ENCODE data around the gene CHPF2. TPM values are rescaled to one million over a fixed set of nuclear protein-coding genes. Genes with fewer than 3 reads are reported as not detected.

The CHPF2 gene
- polyA plus RNA-seq, 3 donors, result 34.4 to 38.0 (median 36.0) TPM

GRCh38 chr7:151245360-151246101 is 13.2 kb downstream of the CHPF2 start:
- Mint-ChIP-seq H3K27ac (no peak overlapping the region), H3K9me3 (peaks cover 0 to 18% (median 8%) of the 10 kb centered on the region in 7 donors), H3K4me1 (peaks cover 65% of the 10 kb centered on the region), H3K36me3 (peaks cover 33 to 41% of the 10 kb centered on the region in 2 donors), H3K4me3 (peak overlapping the region; percentile 27 to 75), H3K27me3 (ENCODE audit: low read depth in 3 of 3) (peaks cover 52 to 80% (median 68%) of the 10 kb centered on the region in 3 donors)
- H3K9me3 ChIP-seq (replicated peaks in 1 of 2; ENCODE audit: control insufficient read depth in 1 of 2, insufficient read depth in 1 of 2, low read length in 2 of 2), result peaks cover 0 to 7% of the 10 kb centered on the region in 2 donors
- peaks cover 49 to 66% of the 10 kb centered on the region in 2 donors for H3K4me1 ChIP-seq (ENCODE audit: control insufficient read depth in 1 of 2, insufficient read depth in 2 of 2, low read length in 2 of 2)
- TF ChIP-seq CTCF (IDR thresholded peaks at IDR 0.05), result peak; percentile 84
- no peak overlapping the region for H2AFZ ChIP-seq (ENCODE audit: insufficient read depth, low read depth, low read length, poor library complexity, severe bottlenecking)
- WGBS (ENCODE audit: insufficient coverage), result 5% methylated on average over 43 of the region's 60 CpGs
- intact Hi-C loops (cut with micrococcal nuclease), result no loop called here
- peaks cover 96% of the 10 kb centered on the region for H4K20me1 ChIP-seq (ENCODE audit: insufficient read depth, low read length)
- no peak overlapping the region for H3K27ac ChIP-seq (ENCODE audit: low read depth in 1 of 2, low read length in 2 of 2)
- H3K79me2 ChIP-seq (ENCODE audit: insufficient read depth, low read length), result no peaks in the 10 kb centered on the region
- H3K27me3 ChIP-seq (ENCODE audit: control insufficient read depth in 2 of 2, insufficient read depth in 2 of 2, low read length in 2 of 2), result peaks cover 39 to 55% of the 10 kb centered on the region in 2 donors
- no peak overlapping the region for H3K4me3 ChIP-seq (replicated peaks in 1 of 3; ENCODE audit: low read depth in 2 of 3, low read length in 3 of 3)
- H3K36me3 ChIP-seq (replicated peaks in 1 of 2; ENCODE audit: control insufficient read depth in 1 of 2, insufficient read depth in 2 of 2, low read length in 2 of 2), result peaks cover 14% of the 10 kb centered on the region in 2 donors
- DNase-seq, result peak in 2 of 3 donors; percentile 42 to 58
- no peak overlapping the region for H3K9ac ChIP-seq (ENCODE audit: insufficient read depth, low read length, poor library complexity, severe bottlenecking)
- H3K4me2 ChIP-seq (replicated peaks; ENCODE audit: extremely low read depth, low read length, poor library complexity, severe bottlenecking), result peak overlapping the region; percentile 52

- Mint-ChIP-seq H3K9me3 (peaks cover 0 to 19% (median 8%) of the 10 kb centered on the region in 7 donors), H3K4me1 (peaks cover 73% of the 10 kb centered on the region), H3K36me3 (peaks cover 33 to 41% of the 10 kb centered on the region in 2 donors), H3K27ac (peak overlapping the region in 1 of 7 donors; percentile 35), H3K4me3 (peak overlapping the region in 1 of 2 donors; percentile 75), H3K27me3 (ENCODE audit: low read depth in 3 of 3) (peaks cover 59 to 88% (median 75%) of the 10 kb centered on the region in 3 donors)
- intact Hi-C loops (cut with micrococcal nuclease), result no loop called here
- 76% methylated on average over 4 of the region's 13 CpGs for WGBS (ENCODE audit: insufficient coverage)
- Histone ChIP-seq H3K27ac (ENCODE audit: low read depth in 1 of 2, low read length in 2 of 2) (no peak overlapping the region), H3K4me2 (replicated peaks; ENCODE audit: extremely low read depth, low read length, poor library complexity, severe bottlenecking) (no peak overlapping the region), H3K4me1 (ENCODE audit: control insufficient read depth in 1 of 2, insufficient read depth in 2 of 2, low read length in 2 of 2) (peaks cover 49 to 66% of the 10 kb centered on the region in 2 donors), H3K79me2 (ENCODE audit: insufficient read depth, low read length) (no peaks in the 10 kb centered on the region), H4K20me1 (ENCODE audit: insufficient read depth, low read length) (peaks cover 96% of the 10 kb centered on the region), H3K4me3 (replicated peaks in 1 of 3; ENCODE audit: low read depth in 2 of 3, low read length in 3 of 3) (no peak overlapping the region), H3K27me3 (ENCODE audit: control insufficient read depth in 2 of 2, insufficient read depth in 2 of 2, low read length in 2 of 2) (peaks cover 46 to 63% of the 10 kb centered on the region in 2 donors), H3K9me3 (replicated peaks in 1 of 2; ENCODE audit: control insufficient read depth in 1 of 2, insufficient read depth in 1 of 2, low read length in 2 of 2) (peaks cover 0 to 14% of the 10 kb centered on the region in 2 donors), H2AFZ (ENCODE audit: insufficient read depth, low read depth, low read length, poor library complexity, severe bottlenecking) (no peak overlapping the region), H3K9ac (ENCODE audit: insufficient read depth, low read length, poor library complexity, severe bottlenecking) (no peak overlapping the region), H3K36me3 (replicated peaks in 1 of 2; ENCODE audit: control insufficient read depth in 1 of 2, insufficient read depth in 2 of 2, low read length in 2 of 2) (peaks cover 6 to 7% of the 10 kb centered on the region in 2 donors)
- DNase-seq, result no peak
- no peak for TF ChIP-seq CTCF (IDR thresholded peaks at IDR 0.05)
Observed at GRCh38 chr7:151246102-151246850, 14.0 kb downstream of the CHPF2 start.

All from CD14-positive monocyte (primary cell).